ENCODE measurements around the gene GOLGA6A.
"Not testable (repeated sequence)": the region's sequence is repeated elsewhere in the genome, so short reads cannot be mapped to it uniquely, and the experiment has no call there.

- TF ChIP-seq, protein P1, sequence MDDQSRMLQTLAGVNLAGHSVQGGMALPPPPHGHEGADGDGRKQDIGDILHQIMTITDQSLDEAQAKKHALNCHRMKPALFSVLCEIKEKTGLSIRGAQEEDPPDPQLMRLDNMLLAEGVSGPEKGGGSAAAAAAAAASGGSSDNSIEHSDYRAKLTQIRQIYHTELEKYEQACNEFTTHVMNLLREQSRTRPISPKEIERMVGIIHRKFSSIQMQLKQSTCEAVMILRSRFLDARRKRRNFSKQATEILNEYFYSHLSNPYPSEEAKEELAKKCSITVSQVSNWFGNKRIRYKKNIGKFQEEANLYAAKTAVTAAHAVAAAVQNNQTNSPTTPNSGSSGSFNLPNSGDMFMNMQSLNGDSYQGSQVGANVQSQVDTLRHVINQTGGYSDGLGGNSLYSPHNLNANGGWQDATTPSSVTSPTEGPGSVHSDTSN (CRISPR knock-in tag; IDR thresholded peaks at IDR 0.05), result not testable (repeated sequence)
- not testable (repeated sequence) for TF ChIP-seq ZNF148 (tag by site-specific recombination; IDR thresholded peaks at IDR 0.05; ENCODE audit: borderline replicate concordance); BCL11A (tag by site-specific recombination; IDR thresholded peaks at IDR 0.05; ENCODE audit: low read depth); GLI2 (tag by site-specific recombination; IDR thresholded peaks at IDR 0.05; ENCODE audit: borderline replicate concordance, low read depth); CTCF (tag by site-specific recombination; IDR thresholded peaks at IDR 0.05); ZNF571 (tag by site-specific recombination; IDR thresholded peaks at IDR 0.05); ZNF677 (tag by site-specific recombination; IDR thresholded peaks at IDR 0.05); ZNF501 (tag by site-specific recombination; IDR thresholded peaks at IDR 0.05); ZNF335 (tag by site-specific recombination; conservative IDR thresholded peaks at IDR 0.05); KLF16 (tag by site-specific recombination; IDR thresholded peaks at IDR 0.05); RBAK (tag by site-specific recombination; IDR thresholded peaks at IDR 0.05); ZNF514 (tag by site-specific recombination; IDR thresholded peaks at IDR 0.05)
- TF ChIP-seq, protein P2, sequence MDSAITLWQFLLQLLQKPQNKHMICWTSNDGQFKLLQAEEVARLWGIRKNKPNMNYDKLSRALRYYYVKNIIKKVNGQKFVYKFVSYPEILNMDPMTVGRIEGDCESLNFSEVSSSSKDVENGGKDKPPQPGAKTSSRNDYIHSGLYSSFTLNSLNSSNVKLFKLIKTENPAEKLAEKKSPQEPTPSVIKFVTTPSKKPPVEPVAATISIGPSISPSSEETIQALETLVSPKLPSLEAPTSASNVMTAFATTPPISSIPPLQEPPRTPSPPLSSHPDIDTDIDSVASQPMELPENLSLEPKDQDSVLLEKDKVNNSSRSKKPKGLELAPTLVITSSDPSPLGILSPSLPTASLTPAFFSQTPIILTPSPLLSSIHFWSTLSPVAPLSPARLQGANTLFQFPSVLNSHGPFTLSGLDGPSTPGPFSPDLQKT (IDR thresholded peaks at IDR 0.05; ENCODE audit: borderline replicate concordance, low read depth, low read length), result not testable (repeated sequence)
- TF ChIP-seq, protein P3, sequence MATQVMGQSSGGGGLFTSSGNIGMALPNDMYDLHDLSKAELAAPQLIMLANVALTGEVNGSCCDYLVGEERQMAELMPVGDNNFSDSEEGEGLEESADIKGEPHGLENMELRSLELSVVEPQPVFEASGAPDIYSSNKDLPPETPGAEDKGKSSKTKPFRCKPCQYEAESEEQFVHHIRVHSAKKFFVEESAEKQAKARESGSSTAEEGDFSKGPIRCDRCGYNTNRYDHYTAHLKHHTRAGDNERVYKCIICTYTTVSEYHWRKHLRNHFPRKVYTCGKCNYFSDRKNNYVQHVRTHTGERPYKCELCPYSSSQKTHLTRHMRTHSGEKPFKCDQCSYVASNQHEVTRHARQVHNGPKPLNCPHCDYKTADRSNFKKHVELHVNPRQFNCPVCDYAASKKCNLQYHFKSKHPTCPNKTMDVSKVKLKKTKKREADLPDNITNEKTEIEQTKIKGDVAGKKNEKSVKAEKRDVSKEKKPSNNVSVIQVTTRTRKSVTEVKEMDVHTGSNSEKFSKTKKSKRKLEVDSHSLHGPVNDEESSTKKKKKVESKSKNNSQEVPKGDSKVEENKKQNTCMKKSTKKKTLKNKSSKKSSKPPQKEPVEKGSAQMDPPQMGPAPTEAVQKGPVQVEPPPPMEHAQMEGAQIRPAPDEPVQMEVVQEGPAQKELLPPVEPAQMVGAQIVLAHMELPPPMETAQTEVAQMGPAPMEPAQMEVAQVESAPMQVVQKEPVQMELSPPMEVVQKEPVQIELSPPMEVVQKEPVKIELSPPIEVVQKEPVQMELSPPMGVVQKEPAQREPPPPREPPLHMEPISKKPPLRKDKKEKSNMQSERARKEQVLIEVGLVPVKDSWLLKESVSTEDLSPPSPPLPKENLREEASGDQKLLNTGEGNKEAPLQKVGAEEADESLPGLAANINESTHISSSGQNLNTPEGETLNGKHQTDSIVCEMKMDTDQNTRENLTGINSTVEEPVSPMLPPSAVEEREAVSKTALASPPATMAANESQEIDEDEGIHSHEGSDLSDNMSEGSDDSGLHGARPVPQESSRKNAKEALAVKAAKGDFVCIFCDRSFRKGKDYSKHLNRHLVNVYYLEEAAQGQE (tag by site-specific recombination; IDR thresholded peaks at IDR 0.05), result not testable (repeated sequence)
Measured at GRCh38 chr15:74071645-74072044, 10.7 kb downstream of the GOLGA6A start.

All from HEK293 (cell line).